GM18907 (cell line): ENCODE data around the gene PMEPA1.

ENCODE experiments used
- ATAC-seq: cut with Tn5 transposase; IDR thresholded peaks from one replicate; pipeline ENCODE4 v1.9.1; 2021; ENCODE audit warnings: mild to moderate bottlenecking, moderate library complexity; ENCODE audit not compliant: unreplicated experiment

PMEPA1 gene

DNA sequence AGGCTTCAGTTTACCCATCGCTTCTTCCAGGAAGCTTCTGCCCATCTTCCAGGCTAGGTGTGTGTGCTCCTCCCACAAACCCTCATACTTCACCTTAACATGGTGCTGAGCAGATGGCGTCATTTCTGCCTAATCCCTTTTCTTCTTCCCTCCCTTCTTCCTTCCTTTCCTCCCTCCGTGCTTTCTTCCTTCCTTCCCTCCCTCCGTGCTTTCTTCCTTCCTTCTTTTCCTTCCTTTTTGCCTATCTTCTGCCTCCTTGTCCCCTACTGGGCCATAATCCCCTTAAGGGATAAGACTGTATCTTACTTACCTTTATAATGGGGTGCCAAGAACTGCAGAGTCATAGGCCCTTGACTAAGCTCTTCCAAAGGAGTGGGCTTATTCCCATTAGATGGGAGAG is 27.5 kb upstream of the PMEPA1 start:
- ATAC-seq, result no peak

GRCh38 chr20:57736738-57737347 is 27.0 kb upstream of the PMEPA1 start:
- ATAC-seq, result no peak

DNA sequence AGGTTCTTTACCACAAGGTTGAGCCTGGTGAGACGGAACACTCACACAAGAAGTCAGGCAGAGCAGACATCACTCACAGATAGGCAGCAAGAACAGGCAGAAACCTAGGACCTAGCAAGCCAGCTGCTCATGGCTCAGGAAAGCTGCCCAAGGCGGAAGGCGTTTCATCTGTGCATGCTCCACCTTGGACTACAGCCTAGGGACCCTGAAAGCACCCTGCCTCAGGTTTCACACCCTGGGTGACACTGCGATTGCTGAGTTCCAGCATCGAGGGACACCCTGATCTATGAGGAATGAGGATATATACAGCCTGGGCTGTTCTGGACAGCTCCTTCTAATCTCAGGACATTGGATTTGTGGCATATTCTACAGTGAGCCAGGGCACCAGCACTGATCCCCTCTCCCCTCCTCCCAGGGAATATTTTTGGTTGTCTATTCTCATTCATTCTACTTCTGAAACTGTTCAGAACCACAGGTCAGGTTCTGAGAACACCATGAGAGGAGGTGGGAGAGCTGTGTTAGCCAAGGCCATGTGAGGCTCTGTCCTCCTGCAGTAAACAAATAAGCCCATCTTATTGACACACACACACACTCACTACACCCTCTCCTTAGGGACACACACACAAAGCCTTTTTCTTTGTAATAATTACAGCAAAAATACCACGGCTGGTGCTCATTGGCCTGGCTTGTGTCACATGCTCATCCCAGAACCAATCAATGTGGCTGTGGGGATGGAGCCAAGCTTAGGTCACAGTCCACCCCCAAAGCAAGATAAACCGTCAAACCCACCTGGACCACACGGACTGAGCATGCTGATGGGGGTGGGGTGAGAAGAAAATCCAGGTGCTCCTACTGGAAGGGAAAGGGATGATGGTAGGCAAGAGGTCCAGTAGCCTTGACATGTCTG is 26.3 kb upstream of the PMEPA1 start:
- no peak for ATAC-seq

- no peak for ATAC-seq
These were observed 24.9 kb upstream of the PMEPA1 start for GRCh38 chr20:57734754-57735153.

DNA sequence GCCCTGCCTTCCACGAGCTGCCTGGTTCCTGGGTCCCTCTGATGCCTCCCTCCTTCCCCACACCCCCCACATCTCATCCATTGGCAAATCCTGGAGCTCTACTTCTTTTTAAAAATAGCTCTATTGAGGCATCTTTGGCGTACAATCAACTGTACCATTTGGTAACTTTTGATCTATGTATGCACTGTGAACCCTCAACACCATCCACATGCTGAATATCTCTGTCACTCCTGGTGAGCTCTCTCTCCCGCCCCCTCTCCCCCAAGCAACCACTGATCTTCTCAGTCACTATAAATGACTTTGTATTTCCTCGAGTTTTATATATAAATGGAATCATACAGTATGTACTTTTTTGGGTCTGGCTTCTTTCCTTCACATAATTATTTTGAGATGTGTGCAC is 22.4 kb upstream of the PMEPA1 start:
- no peak for ATAC-seq

GRCh38 chr20:57728762-57729161 is 18.9 kb upstream of the PMEPA1 start:
- ATAC-seq, result no peak

- ATAC-seq, result no peak
These were observed 18.0 kb upstream of the PMEPA1 start for GRCh38 chr20:57727863-57728262.

- ATAC-seq, result no peak
These were observed 15.8 kb upstream of the PMEPA1 start for GRCh38 chr20:57725636-57726035.

GRCh38 chr20:57724610-57725405 is 15.0 kb upstream of the PMEPA1 start:
- ATAC-seq, result no peak

- no peak for ATAC-seq
These were observed 14.0 kb upstream of the PMEPA1 start for GRCh38 chr20:57723816-57724215.

GRCh38 chr20:57719951-57720350 is 10.1 kb upstream of the PMEPA1 start:
- ATAC-seq, result no peak

GRCh38 chr20:57718490-57719009 is 8.7 kb upstream of the PMEPA1 start:
- peak; percentile 95 for ATAC-seq

- ATAC-seq, result no peak
These were observed 8.0 kb upstream of the PMEPA1 start for GRCh38 chr20:57717797-57718196.

- ATAC-seq, result no peak
These were observed 7.1 kb upstream of the PMEPA1 start for GRCh38 chr20:57716901-57717300.

GRCh38 chr20:57716202-57716601 is 6.4 kb upstream of the PMEPA1 start:
- ATAC-seq, result no peak

DNA sequence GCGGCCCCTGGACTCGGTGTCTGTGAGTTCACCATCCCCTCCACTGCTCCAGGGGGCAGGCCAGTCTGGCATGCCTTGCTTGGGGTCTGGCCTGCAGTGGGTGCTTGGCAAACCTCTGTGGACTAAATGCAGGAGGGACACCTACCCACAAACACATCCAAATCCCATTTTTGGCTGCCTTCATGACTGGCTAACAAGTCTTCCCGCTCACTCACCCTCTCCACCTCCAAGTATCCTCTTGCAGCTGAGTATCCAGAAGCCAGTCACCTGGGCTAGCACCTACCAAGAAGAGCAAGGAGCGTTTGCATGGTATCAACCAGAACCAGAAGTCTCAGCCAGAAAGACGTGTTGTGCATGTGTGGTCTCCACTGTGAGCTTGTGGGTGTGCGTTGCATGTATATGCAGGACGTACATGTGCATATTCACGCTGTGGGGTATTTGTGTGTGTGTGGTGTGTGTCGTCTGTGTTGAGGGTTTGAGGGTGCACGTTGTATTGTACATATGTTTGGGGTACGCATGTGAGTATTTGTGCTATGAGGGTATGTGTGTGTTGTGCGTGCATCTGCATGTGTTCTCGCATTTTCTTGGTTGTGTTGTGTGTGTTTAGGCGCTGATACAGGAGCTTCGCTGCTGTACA is 5.6 kb upstream of the PMEPA1 start:
- no peak for ATAC-seq

GRCh38 chr20:57714409-57715267 is 4.8 kb upstream of the PMEPA1 start:
- ATAC-seq, result no peak

DNA sequence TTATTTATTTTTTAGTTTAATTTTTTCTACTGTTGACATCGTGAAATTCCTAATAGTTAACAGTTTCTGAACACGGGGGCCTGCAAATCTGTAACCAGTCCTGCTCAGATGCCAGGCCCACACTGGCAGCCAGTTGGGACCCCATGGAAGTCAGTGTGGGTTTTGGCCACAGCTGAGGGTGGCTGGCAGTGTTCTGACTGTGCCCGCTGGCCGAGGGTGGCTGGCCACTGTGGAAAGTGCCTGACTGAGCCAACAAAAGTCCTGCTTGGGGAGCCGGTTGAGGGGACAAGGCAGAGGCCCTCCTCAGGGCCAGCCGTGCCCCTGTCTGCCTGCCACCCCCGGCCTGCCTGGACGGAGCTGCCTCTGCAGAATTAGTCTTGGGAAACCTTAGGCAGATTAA is 4.1 kb upstream of the PMEPA1 start:
- ATAC-seq, result no peak

- no peak for ATAC-seq
These were observed 3.7 kb upstream of the PMEPA1 start for GRCh38 chr20:57713505-57713903.
